ENCODE measurements around the gene C1orf50.
"Not testable (repeated sequence)": the region's sequence is repeated elsewhere in the genome, so short reads cannot be mapped to it uniquely, and the experiment has no call there.

C1orf50 gene

GRCh38 chr1:42748021-42748420 lies 19.0 kb upstream of the C1orf50 start:
- Histone ChIP-seq H2AFZ (ENCODE audit: low read depth, low read length) (no peak overlapping the region), H4K20me1 (ENCODE audit: insufficient read depth, low read length) (no peaks in the 10 kb centered on the region), H3K4me1 (ENCODE audit: insufficient read depth, low read length) (no peaks in the 10 kb centered on the region), H3K4me2 (ENCODE audit: insufficient read depth, low read length) (no peak overlapping the region), H3K36me3 (ENCODE audit: insufficient read depth, low read length) (peaks cover 66% of the 10 kb centered on the region), H3K27ac (ENCODE audit: low read length) (no peak overlapping the region), H3K79me2 (ENCODE audit: insufficient read depth, low read length) (no peaks in the 10 kb centered on the region), H3K27me3 (ENCODE audit: insufficient read depth, low read length, poor library complexity) (no peaks in the 10 kb centered on the region), H3K4me3 (ENCODE audit: low read depth in 1 of 2, low read length in 2 of 2) (no peak overlapping the region), H3K9ac (ENCODE audit: low read depth, low read length) (no peak overlapping the region), H3K9me3 (ENCODE audit: insufficient read depth, low read length, severe bottlenecking) (no peaks in the 10 kb centered on the region)
- TF ChIP-seq, protein P1, sequence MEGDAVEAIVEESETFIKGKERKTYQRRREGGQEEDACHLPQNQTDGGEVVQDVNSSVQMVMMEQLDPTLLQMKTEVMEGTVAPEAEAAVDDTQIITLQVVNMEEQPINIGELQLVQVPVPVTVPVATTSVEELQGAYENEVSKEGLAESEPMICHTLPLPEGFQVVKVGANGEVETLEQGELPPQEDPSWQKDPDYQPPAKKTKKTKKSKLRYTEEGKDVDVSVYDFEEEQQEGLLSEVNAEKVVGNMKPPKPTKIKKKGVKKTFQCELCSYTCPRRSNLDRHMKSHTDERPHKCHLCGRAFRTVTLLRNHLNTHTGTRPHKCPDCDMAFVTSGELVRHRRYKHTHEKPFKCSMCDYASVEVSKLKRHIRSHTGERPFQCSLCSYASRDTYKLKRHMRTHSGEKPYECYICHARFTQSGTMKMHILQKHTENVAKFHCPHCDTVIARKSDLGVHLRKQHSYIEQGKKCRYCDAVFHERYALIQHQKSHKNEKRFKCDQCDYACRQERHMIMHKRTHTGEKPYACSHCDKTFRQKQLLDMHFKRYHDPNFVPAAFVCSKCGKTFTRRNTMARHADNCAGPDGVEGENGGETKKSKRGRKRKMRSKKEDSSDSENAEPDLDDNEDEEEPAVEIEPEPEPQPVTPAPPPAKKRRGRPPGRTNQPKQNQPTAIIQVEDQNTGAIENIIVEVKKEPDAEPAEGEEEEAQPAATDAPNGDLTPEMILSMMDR (IDR thresholded peaks at IDR 0.05; ENCODE audit: borderline replicate concordance, extremely low read depth, low read length, poor library complexity, severe bottlenecking): no peak
- TF ChIP-seq EZH2 (IDR thresholded peaks at IDR 0.05; ENCODE audit: borderline replicate concordance, low read depth, low read length, severe bottlenecking): no peak
- ATAC-seq (ENCODE audit: insufficient read depth, low read depth) (no peak), DNase-seq (no peak)

DNA sequence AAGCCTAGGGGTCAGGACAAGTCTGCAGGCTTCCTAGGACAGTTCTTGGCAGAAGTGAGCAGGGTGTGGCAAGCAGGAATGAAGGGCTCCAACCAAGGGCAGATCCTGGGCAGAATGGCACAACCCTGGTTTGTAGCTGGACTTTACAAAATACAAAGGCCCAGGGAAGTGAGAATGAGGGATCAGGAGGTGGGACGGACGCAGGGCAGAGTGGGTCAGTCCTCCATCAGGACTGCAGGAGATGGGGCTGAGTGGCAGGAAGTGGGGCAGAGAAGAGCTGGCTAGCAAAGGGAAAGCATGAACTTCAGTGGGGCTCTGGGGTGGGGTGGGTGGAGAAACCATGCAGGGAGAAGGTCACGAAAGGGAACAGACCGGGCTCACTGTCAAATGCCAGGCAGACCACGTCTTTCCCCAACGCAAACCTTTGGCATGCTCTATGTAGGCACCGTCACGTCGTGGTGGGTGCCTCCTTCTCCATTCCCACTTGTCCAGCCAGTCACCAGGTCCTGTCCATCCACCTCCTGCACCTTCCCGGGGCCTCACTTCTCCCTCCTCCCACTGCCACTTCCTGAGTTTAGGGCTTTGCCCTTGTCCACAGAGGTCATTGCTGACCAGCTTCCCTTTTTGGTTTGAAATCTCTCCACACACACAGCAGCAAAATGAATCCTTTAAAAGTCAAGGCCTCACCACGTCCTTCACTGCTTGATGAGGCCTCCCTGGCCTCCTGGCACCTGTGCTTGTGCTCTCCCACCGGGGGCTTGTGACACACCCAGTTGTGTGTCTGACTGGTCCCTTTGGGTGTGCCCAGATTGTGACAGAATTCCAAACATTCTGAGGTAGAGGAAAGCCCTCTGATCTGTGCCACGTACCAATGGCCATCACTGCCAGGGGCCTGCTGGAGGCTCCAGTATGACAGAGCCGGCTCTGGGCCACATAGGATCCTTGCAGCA lies 18.3 kb upstream of the C1orf50 start:
- H3K9me3 ChIP-seq (ENCODE audit: insufficient read depth, low read length, severe bottlenecking): no peaks in the 10 kb centered on the region
- no peak overlapping the region for H3K4me3 ChIP-seq (ENCODE audit: low read depth in 1 of 2, low read length in 2 of 2)
- H3K79me2 ChIP-seq (ENCODE audit: insufficient read depth, low read length): no peaks in the 10 kb centered on the region
- peaks cover 72% of the 10 kb centered on the region for H3K36me3 ChIP-seq (ENCODE audit: insufficient read depth, low read length)
- TF ChIP-seq, protein P1 (IDR thresholded peaks at IDR 0.05; ENCODE audit: borderline replicate concordance, extremely low read depth, low read length, poor library complexity, severe bottlenecking): no peak
- TF ChIP-seq EZH2 (IDR thresholded peaks at IDR 0.05; ENCODE audit: borderline replicate concordance, low read depth, low read length, severe bottlenecking): no peak
- no peaks in the 10 kb centered on the region for H4K20me1 ChIP-seq (ENCODE audit: insufficient read depth, low read length)
- no peak overlapping the region for H2AFZ ChIP-seq (ENCODE audit: low read depth, low read length)
- H3K27me3 ChIP-seq (ENCODE audit: insufficient read depth, low read length, poor library complexity): no peaks in the 10 kb centered on the region
- H3K4me1 ChIP-seq (ENCODE audit: insufficient read depth, low read length): no peaks in the 10 kb centered on the region
- H3K4me2 ChIP-seq (ENCODE audit: insufficient read depth, low read length): no peak overlapping the region
- no peak for ATAC-seq (ENCODE audit: insufficient read depth, low read depth)
- no peak overlapping the region for H3K27ac ChIP-seq (ENCODE audit: low read length)
- H3K9ac ChIP-seq (ENCODE audit: low read depth, low read length): no peak overlapping the region
- DNase-seq: no peak

DNA sequence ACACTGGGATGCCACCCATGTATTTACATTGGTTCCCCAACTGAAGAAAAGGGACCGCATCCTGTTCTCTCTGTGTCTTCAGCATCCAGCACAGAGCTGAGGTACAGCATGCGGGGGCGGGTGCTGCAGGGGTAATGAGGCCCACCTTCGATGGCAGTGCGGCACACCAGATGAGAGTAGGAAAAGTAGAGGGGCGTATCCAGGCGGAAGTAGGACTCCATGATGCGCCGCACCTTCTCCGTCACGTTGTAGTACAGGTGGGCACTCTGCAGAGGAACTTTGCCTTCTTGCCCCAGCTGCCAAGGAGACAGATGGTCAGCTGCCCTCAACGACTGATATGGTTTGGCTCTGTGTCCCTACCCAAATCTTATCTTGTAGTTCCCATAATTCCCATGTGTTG lies 17.0 kb upstream of the C1orf50 start:
- H3K4me1 ChIP-seq (ENCODE audit: insufficient read depth, low read length): no peaks in the 10 kb centered on the region
- no peak overlapping the region for H3K4me2 ChIP-seq (ENCODE audit: insufficient read depth, low read length)
- H3K79me2 ChIP-seq (ENCODE audit: insufficient read depth, low read length): no peaks in the 10 kb centered on the region
- H3K27ac ChIP-seq (ENCODE audit: low read length): no peak overlapping the region
- no peaks in the 10 kb centered on the region for H3K9me3 ChIP-seq (ENCODE audit: insufficient read depth, low read length, severe bottlenecking)
- H3K4me3 ChIP-seq (ENCODE audit: low read depth in 1 of 2, low read length in 2 of 2): no peak overlapping the region
- TF ChIP-seq, protein P1 (IDR thresholded peaks at IDR 0.05; ENCODE audit: borderline replicate concordance, extremely low read depth, low read length, poor library complexity, severe bottlenecking): no peak
- no peak for TF ChIP-seq EZH2 (IDR thresholded peaks at IDR 0.05; ENCODE audit: borderline replicate concordance, low read depth, low read length, severe bottlenecking)
- H3K9ac ChIP-seq (ENCODE audit: low read depth, low read length): no peak overlapping the region
- H3K36me3 ChIP-seq (ENCODE audit: insufficient read depth, low read length): peaks cover 85% of the 10 kb centered on the region
- DNase-seq (no peak), ATAC-seq (ENCODE audit: insufficient read depth, low read depth) (no peak)
- no peaks in the 10 kb centered on the region for H3K27me3 ChIP-seq (ENCODE audit: insufficient read depth, low read length, poor library complexity)
- H4K20me1 ChIP-seq (ENCODE audit: insufficient read depth, low read length): no peaks in the 10 kb centered on the region
- no peak overlapping the region for H2AFZ ChIP-seq (ENCODE audit: low read depth, low read length)

GRCh38 chr1:42751511-42752070 lies 15.5 kb upstream of the C1orf50 start:
- not testable (repeated sequence) for H3K9me3 ChIP-seq (ENCODE audit: insufficient read depth, low read length, severe bottlenecking); DNase-seq; H3K4me3 ChIP-seq (ENCODE audit: low read depth in 1 of 2, low read length in 2 of 2); H3K79me2 ChIP-seq (ENCODE audit: insufficient read depth, low read length); H3K27me3 ChIP-seq (ENCODE audit: insufficient read depth, low read length, poor library complexity); ATAC-seq (ENCODE audit: insufficient read depth, low read depth); H3K9ac ChIP-seq (ENCODE audit: low read depth, low read length); H3K4me2 ChIP-seq (ENCODE audit: insufficient read depth, low read length); H3K4me1 ChIP-seq (ENCODE audit: insufficient read depth, low read length); H2AFZ ChIP-seq (ENCODE audit: low read depth, low read length); H4K20me1 ChIP-seq (ENCODE audit: insufficient read depth, low read length); H3K27ac ChIP-seq (ENCODE audit: low read length)
- H3K36me3 ChIP-seq (ENCODE audit: insufficient read depth, low read length): peaks cover 87% of the 10 kb centered on the region

Measured in DND-41 (cell line).